ENCODE measurements around the gene PPIE. TPM values are rescaled to one million over a fixed set of nuclear protein-coding genes. Genes with fewer than 3 reads are reported as not detected.

PPIE gene
- total RNA-seq, 1 experiment from 2014 or later: 73.8 TPM

GRCh38 chr1:39800471-39800835 is 61.8 kb downstream of the PPIE start:
- H3K9ac ChIP-seq (ENCODE audit: low read length): no peak overlapping the region
- peak overlapping the region; percentile 65; the same call in 1 of the 2 replicates for H3K4me2 ChIP-seq (ENCODE audit: low read length)
- H3K79me2 ChIP-seq (ENCODE audit: insufficient read depth, low read length): no peaks in the 10 kb centered on the region
- TF ChIP-seq CBX3 (IDR thresholded peaks at IDR 0.05; ENCODE audit: low read depth) (no peak), JUND (IDR thresholded peaks at IDR 0.05) (no peak), ZFX (IDR thresholded peaks at IDR 0.05) (no peak)
- intact Hi-C loops (cut with micrococcal nuclease): no loop called here
- H2AFZ ChIP-seq (ENCODE audit: low read depth, low read length, poor library complexity, severe bottlenecking): no peak overlapping the region
- ChIA-PET RAD21 (ENCODE audit: low non-redundant PET in 1 of 2, low total read pairs in 2 of 2, uncharacterized antibody in 2 of 2, unreplicated experiment in 2 of 2) (interaction anchor here in 1 of 2 experiments (1.8 kb wide), 1 partner anchor 194 kb away, joined by 5 read pairs; no protein-coding TSS in a partner anchor), CTCF (interaction anchor here (0.8 to 3.8 kb wide), 4 partner anchors 10 to 194 kb away, joined by 3 to 27 read pairs (median 6); no protein-coding TSS in a partner anchor), POLR2A (no interaction called here)
- no peaks in the 10 kb centered on the region for H3K9me3 ChIP-seq (ENCODE audit: control insufficient read depth in 1 of 2, insufficient read depth in 1 of 2, low read depth in 1 of 2, low read length in 2 of 2)
- DNase-seq (ENCODE audit: low read depth, low spot score) (no peak), ATAC-seq (no peak)
- BruUV-seq (replicated peaks): no TSS peak
- H4K20me1 ChIP-seq (ENCODE audit: insufficient read depth): no peaks in the 10 kb centered on the region
- H3K4me3 ChIP-seq (replicated peaks in 1 of 2; ENCODE audit: low read depth in 1 of 2, low read length in 2 of 2): no peak overlapping the region
- no peak overlapping the region for H3K27ac ChIP-seq (ENCODE audit: low read depth, low read length)
- peaks cover 9 to 23% of the 10 kb centered on the region in 2 experiments for H3K4me1 ChIP-seq (ENCODE audit: control insufficient read depth in 1 of 2, insufficient read depth in 2 of 2, low read length in 2 of 2)
- no peaks in the 10 kb centered on the region for H3K36me3 ChIP-seq (ENCODE audit: control insufficient read depth in 1 of 2, insufficient read depth in 2 of 2, low read length in 2 of 2)
- H3K27me3 ChIP-seq (ENCODE audit: insufficient read depth, low read length): no peaks in the 10 kb centered on the region
- no peaks in the 10 kb centered on the region for H3K9me2 ChIP-seq (ENCODE audit: insufficient read depth)

GRCh38 chr1:39802496-39803260 is 64.0 kb downstream of the PPIE start:
- Histone ChIP-seq H3K79me2 (ENCODE audit: insufficient read depth, low read length) (no peaks in the 10 kb centered on the region), H3K27ac (ENCODE audit: low read depth, low read length) (no peak overlapping the region), H3K27me3 (ENCODE audit: insufficient read depth, low read length) (no peaks in the 10 kb centered on the region), H4K20me1 (ENCODE audit: insufficient read depth) (no peaks in the 10 kb centered on the region), H3K9me3 (ENCODE audit: control insufficient read depth in 1 of 2, insufficient read depth in 1 of 2, low read depth in 1 of 2, low read length in 2 of 2) (no peaks in the 10 kb centered on the region), H3K9ac (ENCODE audit: low read length) (no peak overlapping the region), H3K4me1 (ENCODE audit: control insufficient read depth in 1 of 2, insufficient read depth in 2 of 2, low read length in 2 of 2) (peaks cover 9 to 23% of the 10 kb centered on the region in 2 experiments), H3K36me3 (ENCODE audit: control insufficient read depth in 1 of 2, insufficient read depth in 2 of 2, low read length in 2 of 2) (no peaks in the 10 kb centered on the region), H3K9me2 (ENCODE audit: insufficient read depth) (no peaks in the 10 kb centered on the region), H3K4me2 (ENCODE audit: low read length) (no peak overlapping the region), H3K4me3 (replicated peaks in 1 of 2; ENCODE audit: low read depth in 1 of 2, low read length in 2 of 2) (no peak overlapping the region), H2AFZ (ENCODE audit: low read depth, low read length, poor library complexity, severe bottlenecking) (no peak overlapping the region)
- ChIA-PET CTCF (no interaction called here), RAD21 (ENCODE audit: low non-redundant PET in 1 of 2, low total read pairs in 2 of 2, uncharacterized antibody in 2 of 2, unreplicated experiment in 2 of 2) (no interaction called here), POLR2A (no interaction called here)
- BruUV-seq (replicated peaks): no TSS peak
- intact Hi-C loops (cut with micrococcal nuclease): no loop called here
- DNase-seq (ENCODE audit: low read depth, low spot score) (no peak), ATAC-seq (no peak)
- TF ChIP-seq RAD21 (IDR thresholded peaks at IDR 0.05; ENCODE audit: low read depth) (no peak), CTCF (IDR thresholded peaks at IDR 0.05 in 2 of 3, conservative IDR thresholded peaks at IDR 0.05 in 1 of 3; ENCODE audit: borderline replicate concordance in 1 of 3, insufficient read depth in 1 of 3, low read depth in 2 of 3, low read length in 2 of 3) (no peak), SRF (IDR thresholded peaks at IDR 0.05; ENCODE audit: low read depth) (no peak), YY1 (IDR thresholded peaks at IDR 0.05; ENCODE audit: extremely low read depth, insufficient replicate concordance, low read depth, low read length) (no peak), ZFX (IDR thresholded peaks at IDR 0.05) (no peak), TCF7L2 (IDR thresholded peaks at IDR 0.05; ENCODE audit: borderline replicate concordance, extremely low read depth, insufficient read depth, insufficient read length) (no peak), REST (IDR thresholded peaks at IDR 0.05; ENCODE audit: low read depth) (no peak), ATF3 (IDR thresholded peaks at IDR 0.05) (no peak), POLR2A (IDR thresholded peaks at IDR 0.05; ENCODE audit: borderline replicate concordance, extremely low read depth, insufficient read depth, insufficient read length) (no peak), EZH2 (IDR thresholded peaks at IDR 0.05) (no peak), ELF1 (IDR thresholded peaks at IDR 0.05; ENCODE audit: borderline replicate concordance, low read depth) (no peak), CBX3 (IDR thresholded peaks at IDR 0.05; ENCODE audit: low read depth) (no peak), ZNF274 (IDR thresholded peaks at IDR 0.05; ENCODE audit: low read depth, low read length) (no peak)

All from HCT116 (cell line).